OCI-LY7 (cell line): ENCODE results near the gene CDC42BPA.

ENCODE experiments used
- EZH2phosphoT487 ChIP-seq: fragments of 200-600 bp; sonication (generic); IDR thresholded peaks from 2 replicates; pipeline ENCODE4 v1.6.1; 2018; ENCODE audit warnings: low read depth, borderline replicate concordance, mild to moderate bottlenecking, mixed run types, antibody characterized with exemption, low read length, moderate library complexity, mixed read lengths
- TF ChIP-seq, protein P1 (sequence below): fragments of 200-600 bp; sonication (generic); conservative IDR thresholded peaks from 2 replicates; pipeline ENCODE4 v1.5.1; 2014; ENCODE audit warnings: mild to moderate bottlenecking, antibody characterized with exemption, low read length, moderate library complexity, mixed read lengths

DNA sequence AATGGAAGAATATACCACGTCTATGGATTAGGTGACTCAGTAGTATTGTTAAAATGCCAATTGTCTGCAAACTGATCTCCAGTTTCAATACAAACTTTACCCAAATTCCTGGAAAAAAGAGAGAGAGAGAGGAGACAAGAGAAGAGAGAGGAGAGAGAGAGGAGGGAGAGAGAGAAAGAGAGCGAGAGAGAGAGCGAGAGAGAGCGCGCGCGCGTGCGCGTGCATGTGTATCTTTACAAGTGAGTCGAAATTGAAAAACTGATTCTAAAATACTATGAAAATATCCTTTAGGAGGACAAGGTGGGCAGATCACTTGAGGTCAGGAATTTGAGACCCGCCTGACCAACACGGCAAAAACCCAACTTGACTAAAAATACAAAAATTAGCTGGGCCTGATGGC, 65.2 kb downstream of the CDC42BPA start:
- TF ChIP-seq, protein P1, sequence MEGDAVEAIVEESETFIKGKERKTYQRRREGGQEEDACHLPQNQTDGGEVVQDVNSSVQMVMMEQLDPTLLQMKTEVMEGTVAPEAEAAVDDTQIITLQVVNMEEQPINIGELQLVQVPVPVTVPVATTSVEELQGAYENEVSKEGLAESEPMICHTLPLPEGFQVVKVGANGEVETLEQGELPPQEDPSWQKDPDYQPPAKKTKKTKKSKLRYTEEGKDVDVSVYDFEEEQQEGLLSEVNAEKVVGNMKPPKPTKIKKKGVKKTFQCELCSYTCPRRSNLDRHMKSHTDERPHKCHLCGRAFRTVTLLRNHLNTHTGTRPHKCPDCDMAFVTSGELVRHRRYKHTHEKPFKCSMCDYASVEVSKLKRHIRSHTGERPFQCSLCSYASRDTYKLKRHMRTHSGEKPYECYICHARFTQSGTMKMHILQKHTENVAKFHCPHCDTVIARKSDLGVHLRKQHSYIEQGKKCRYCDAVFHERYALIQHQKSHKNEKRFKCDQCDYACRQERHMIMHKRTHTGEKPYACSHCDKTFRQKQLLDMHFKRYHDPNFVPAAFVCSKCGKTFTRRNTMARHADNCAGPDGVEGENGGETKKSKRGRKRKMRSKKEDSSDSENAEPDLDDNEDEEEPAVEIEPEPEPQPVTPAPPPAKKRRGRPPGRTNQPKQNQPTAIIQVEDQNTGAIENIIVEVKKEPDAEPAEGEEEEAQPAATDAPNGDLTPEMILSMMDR: no peak
- TF ChIP-seq EZH2phosphoT487: no peak
